ENCODE data around the gene COL5A3.

GRCh38 chr19:10019246-10019645, 8.9 kb upstream of the COL5A3 start:
- TF ChIP-seq POLR2A (IDR thresholded peaks at IDR 0.05) = no peak
- TF ChIP-seq, protein P1, sequence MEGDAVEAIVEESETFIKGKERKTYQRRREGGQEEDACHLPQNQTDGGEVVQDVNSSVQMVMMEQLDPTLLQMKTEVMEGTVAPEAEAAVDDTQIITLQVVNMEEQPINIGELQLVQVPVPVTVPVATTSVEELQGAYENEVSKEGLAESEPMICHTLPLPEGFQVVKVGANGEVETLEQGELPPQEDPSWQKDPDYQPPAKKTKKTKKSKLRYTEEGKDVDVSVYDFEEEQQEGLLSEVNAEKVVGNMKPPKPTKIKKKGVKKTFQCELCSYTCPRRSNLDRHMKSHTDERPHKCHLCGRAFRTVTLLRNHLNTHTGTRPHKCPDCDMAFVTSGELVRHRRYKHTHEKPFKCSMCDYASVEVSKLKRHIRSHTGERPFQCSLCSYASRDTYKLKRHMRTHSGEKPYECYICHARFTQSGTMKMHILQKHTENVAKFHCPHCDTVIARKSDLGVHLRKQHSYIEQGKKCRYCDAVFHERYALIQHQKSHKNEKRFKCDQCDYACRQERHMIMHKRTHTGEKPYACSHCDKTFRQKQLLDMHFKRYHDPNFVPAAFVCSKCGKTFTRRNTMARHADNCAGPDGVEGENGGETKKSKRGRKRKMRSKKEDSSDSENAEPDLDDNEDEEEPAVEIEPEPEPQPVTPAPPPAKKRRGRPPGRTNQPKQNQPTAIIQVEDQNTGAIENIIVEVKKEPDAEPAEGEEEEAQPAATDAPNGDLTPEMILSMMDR (IDR thresholded peaks at IDR 0.05) = no peak
- TF ChIP-seq EP300 (IDR thresholded peaks at IDR 0.05) = no peak

Measured in gastroesophageal sphincter (tissue), 3 donors.